Stimulated activated CD4-positive, alpha-beta T cell treated with anti-CD3 and anti-CD28 coated beads, Interleukin-2, amount 100 ng/mL, for 24 hours (primary cell): ENCODE results near the gene TACR2.
A peak's percentile ranks its signal among the peaks of the same experiment; 100 is the strongest.

Experiments
- DNase-seq, 2 donors: peaks; one replicate each; pipeline ENCODE4 v3.0.0-alpha.2; 2020

The TACR2 gene

GRCh38 chr10:69416695-69417094 is at the start of gene TACR2:
TACR2 (minus strand) TSS chr10:69416918; CDS start chr10:69416323, 595 bp downstream.
- no peak for DNase-seq

- no peak for DNase-seq
Observed at GRCh38 chr10:69466158-69466490, 49.4 kb upstream of the TACR2 start.

- no peak for DNase-seq
Observed at GRCh38 chr10:69465457-69466157, 48.9 kb upstream of the TACR2 start.

GRCh38 chr10:69464801-69465401 is 48.2 kb upstream of the TACR2 start:
- DNase-seq = no peak

- DNase-seq = no peak
Observed at GRCh38 chr10:69464401-69464800, 47.7 kb upstream of the TACR2 start.

GRCh38 chr10:69463886-69464285 is 47.2 kb upstream of the TACR2 start:
- no peak for DNase-seq

GRCh38 chr10:69461243-69462025 is 44.7 kb upstream of the TACR2 start:
- no peak for DNase-seq

- no peak for DNase-seq
Observed at GRCh38 chr10:69460576-69461242, 44.0 kb upstream of the TACR2 start.

- DNase-seq = no peak
Observed at GRCh38 chr10:69459893-69460575, 43.3 kb upstream of the TACR2 start.

- no peak for DNase-seq
Observed at GRCh38 chr10:69459101-69459790, 42.5 kb upstream of the TACR2 start.

- no peak for DNase-seq
Observed at GRCh38 chr10:69458430-69459100, 41.8 kb upstream of the TACR2 start.

- no peak for DNase-seq
Observed at GRCh38 chr10:69457771-69458237, 41.1 kb upstream of the TACR2 start.

GRCh38 chr10:69456880-69457693 is 40.4 kb upstream of the TACR2 start:
- DNase-seq = no peak

- no peak for DNase-seq
Observed at GRCh38 chr10:69455006-69455763, 38.5 kb upstream of the TACR2 start.

- no peak for DNase-seq
Observed at GRCh38 chr10:69453795-69454194, 37.1 kb upstream of the TACR2 start.

- no peak for DNase-seq
Observed at GRCh38 chr10:69452676-69453415, 36.1 kb upstream of the TACR2 start.

- no peak for DNase-seq
Observed at GRCh38 chr10:69451784-69452251, 35.1 kb upstream of the TACR2 start.

- DNase-seq = peak; percentile 80 to 86
Observed at GRCh38 chr10:69451209-69451783, 34.6 kb upstream of the TACR2 start, which contains the start of gene TSPAN15. TSPAN15 (plus strand) TSS chr10:69451465; CDS start chr10:69451595, 130 bp downstream.
